LNCaP clone FGC (cell line): ENCODE results near the gene SLC35E3.

ENCODE experiments used
- DNase-seq: peaks from one replicate; pipeline ENCODE4 v3.0.0-alpha.2; 2011; ENCODE audit warnings: low read depth
- H3K4me3 ChIP-seq: 2 replicates; pipeline ENCODE4 v1.5.1; 2011; ENCODE audit warnings: mild to moderate bottlenecking, low read depth, low read length, control low read depth
- CTCF ChIP-seq: IDR thresholded peaks from 2 replicates; pipeline ENCODE4 v1.5.1; 2012; ENCODE audit warnings: mild to moderate bottlenecking; ENCODE audit not compliant: control insufficient read depth, insufficient read depth; ENCODE audit errors: extremely low read depth

The SLC35E3 gene

GRCh38 chr12:68769941-68770340 is 24.0 kb downstream of the SLC35E3 start:
- H3K4me3 ChIP-seq = no peak overlapping the region
- no peak for TF ChIP-seq CTCF
- no peak for DNase-seq

GRCh38 chr12:68771223-68771925 is 25.4 kb downstream of the SLC35E3 start:
- H3K4me3 ChIP-seq = no peak overlapping the region
- no peak for DNase-seq
- no peak for TF ChIP-seq CTCF

- no peak overlapping the region for H3K4me3 ChIP-seq
- no peak for TF ChIP-seq CTCF
- no peak for DNase-seq
Measured at GRCh38 chr12:68772714-68773113, 26.7 kb downstream of the SLC35E3 start.

GRCh38 chr12:68773582-68773981 is 27.6 kb downstream of the SLC35E3 start:
- no peak for DNase-seq
- H3K4me3 ChIP-seq = no peak overlapping the region
- no peak for TF ChIP-seq CTCF

GRCh38 chr12:68775121-68775630 is 29.2 kb downstream of the SLC35E3 start:
- no peak for TF ChIP-seq CTCF
- H3K4me3 ChIP-seq = no peak overlapping the region
- DNase-seq = no peak

- TF ChIP-seq CTCF = no peak
- no peak for DNase-seq
- no peak overlapping the region for H3K4me3 ChIP-seq
Measured at GRCh38 chr12:68776976-68777610, 31.1 kb downstream of the SLC35E3 start.
